ENCODE measurements around the gene ZNF416. TPM values are rescaled to one million over a fixed set of nuclear protein-coding genes. Genes with fewer than 3 reads are reported as not detected.

The ZNF416 gene
- total RNA-seq, 1 experiment from 2014 or later: 3.6 TPM

- Histone ChIP-seq H3K4me2 (ENCODE audit: low read length) (no peak overlapping the region), H3K36me3 (ENCODE audit: low read depth, low read length) (peaks cover 91% of the 10 kb centered on the region), H3K79me2 (ENCODE audit: low read length) (peaks cover under 1% of the 10 kb centered on the region; the same call in 1 of the 2 replicates), H4K20me1 (ENCODE audit: low read length) (no peaks in the 10 kb centered on the region), H3F3A (ENCODE audit: low read length, unreplicated experiment) (no peaks in the 10 kb centered on the region), H2AFZ (ENCODE audit: low read length) (no peak overlapping the region), H3K9me2 (replicated peaks; ENCODE audit: low read length) (no peaks in the 10 kb centered on the region), H3K4me3 (ENCODE audit: low read length) (no peak overlapping the region), H3K27me3 (ENCODE audit: low read length) (no peaks in the 10 kb centered on the region), H3K9ac (ENCODE audit: low read length) (no peak overlapping the region), H3K4me1 (ENCODE audit: insufficient read depth, low read length) (no peaks in the 10 kb centered on the region), H3K27ac (ENCODE audit: low read length) (no peak overlapping the region), H3K9me3 (ENCODE audit: low read length) (peaks cover 40% of the 10 kb centered on the region)
- ATAC-seq: no peak
- no peak for DNase-seq
- no TSS peak for BruUV-seq (replicated peaks)
- POLR2A ChIA-PET (ENCODE audit: unreplicated experiment): no interaction called here
- TF ChIP-seq EZH2phosphoT487 (IDR thresholded peaks at IDR 0.05; ENCODE audit: borderline replicate concordance, low read length) (no peak), CTCF (conservative IDR thresholded peaks at IDR 0.05; ENCODE audit: low read depth, low read length) (peak; percentile 14; the same call in 1 of the 2 replicates), EZH2 (IDR thresholded peaks at IDR 0.05; ENCODE audit: low read length, unreplicated experiment) (no peak)
- CTCF ChIA-PET: no interaction called here
- intact Hi-C loops (cut with micrococcal nuclease): no loop called here
Measured at GRCh38 chr19:57552432-57552831, 26.3 kb downstream of the ZNF416 start.

- ATAC-seq (no peak), DNase-seq (no peak)
- Histone ChIP-seq H3K27me3 (ENCODE audit: low read length) (no peaks in the 10 kb centered on the region), H4K20me1 (ENCODE audit: low read length) (no peaks in the 10 kb centered on the region), H3K4me3 (ENCODE audit: low read length) (no peak overlapping the region; the same call in 1 of the 2 replicates), H3K9me2 (replicated peaks; ENCODE audit: low read length) (no peaks in the 10 kb centered on the region), H3K27ac (ENCODE audit: low read length) (no peak overlapping the region), H2AFZ (ENCODE audit: low read length) (no peak overlapping the region), H3K9ac (ENCODE audit: low read length) (no peak overlapping the region), H3K36me3 (ENCODE audit: low read depth, low read length) (peaks cover 99% of the 10 kb centered on the region), H3K4me2 (ENCODE audit: low read length) (no peak overlapping the region), H3K9me3 (ENCODE audit: low read length) (peaks cover 71% of the 10 kb centered on the region), H3K4me1 (ENCODE audit: insufficient read depth, low read length) (no peaks in the 10 kb centered on the region), H3K79me2 (ENCODE audit: low read length) (no peaks in the 10 kb centered on the region), H3F3A (ENCODE audit: low read length, unreplicated experiment) (no peaks in the 10 kb centered on the region)
- CTCF ChIA-PET: no interaction called here
- TF ChIP-seq EZH2phosphoT487 (IDR thresholded peaks at IDR 0.05; ENCODE audit: borderline replicate concordance, low read length) (no peak), CTCF (conservative IDR thresholded peaks at IDR 0.05; ENCODE audit: low read depth, low read length) (no peak), EZH2 (IDR thresholded peaks at IDR 0.05; ENCODE audit: low read length, unreplicated experiment) (no peak)
- no TSS peak for BruUV-seq (replicated peaks)
- intact Hi-C loops (cut with micrococcal nuclease): no loop called here
- POLR2A ChIA-PET (ENCODE audit: unreplicated experiment): no interaction called here
Measured at GRCh38 chr19:57546513-57546912, 32.2 kb downstream of the ZNF416 start.

- Histone ChIP-seq H3K4me2 (ENCODE audit: low read length) (no peak overlapping the region), H3K79me2 (ENCODE audit: low read length) (no peaks in the 10 kb centered on the region), H3K4me1 (ENCODE audit: insufficient read depth, low read length) (no peaks in the 10 kb centered on the region), H3F3A (ENCODE audit: low read length, unreplicated experiment) (no peaks in the 10 kb centered on the region), H3K27ac (ENCODE audit: low read length) (no peak overlapping the region), H3K27me3 (ENCODE audit: low read length) (no peaks in the 10 kb centered on the region), H3K9me3 (ENCODE audit: low read length) (peaks cover 72% of the 10 kb centered on the region), H4K20me1 (ENCODE audit: low read length) (no peaks in the 10 kb centered on the region), H3K9ac (ENCODE audit: low read length) (no peak overlapping the region), H3K9me2 (replicated peaks; ENCODE audit: low read length) (no peaks in the 10 kb centered on the region), H3K4me3 (ENCODE audit: low read length) (no peak overlapping the region), H2AFZ (ENCODE audit: low read length) (no peak overlapping the region), H3K36me3 (ENCODE audit: low read depth, low read length) (peaks cover 99% of the 10 kb centered on the region)
- BruUV-seq (replicated peaks): TSS peak; percentile 3
- ATAC-seq (no peak), DNase-seq (no peak)
- intact Hi-C loops (cut with micrococcal nuclease): no loop called here
- TF ChIP-seq EZH2 (IDR thresholded peaks at IDR 0.05; ENCODE audit: low read length, unreplicated experiment): no peak
- TF ChIP-seq EZH2phosphoT487 (IDR thresholded peaks at IDR 0.05; ENCODE audit: borderline replicate concordance, low read length): no peak
- TF ChIP-seq CTCF (conservative IDR thresholded peaks at IDR 0.05; ENCODE audit: low read depth, low read length): no peak
- ChIA-PET POLR2A (ENCODE audit: unreplicated experiment) (no interaction called here), CTCF (no interaction called here)
Measured at GRCh38 chr19:57537953-57538547, 40.7 kb downstream of the ZNF416 start.
